Ishikawa (cell line): ENCODE results near the gene PSMG4.

ENCODE experiments used
- CEBPB ChIP-seq: IDR thresholded peaks from 2 replicates; pipeline ENCODE4 v1.6.1; 2012
- EGR1 ChIP-seq: IDR thresholded peaks from 2 replicates; pipeline ENCODE4 v1.6.1; 2012
- EP300 ChIP-seq: IDR thresholded peaks from 2 replicates; pipeline ENCODE4 v1.6.1; 2012; ENCODE audit warnings: borderline replicate concordance
- FOXM1 ChIP-seq: IDR thresholded peaks from 2 replicates; pipeline ENCODE4 v1.6.1; 2012; ENCODE audit warnings: low read depth, borderline replicate concordance
- RAD21 ChIP-seq: IDR thresholded peaks from 2 replicates; pipeline ENCODE4 v1.6.1; 2012; ENCODE audit warnings: low read depth
- TAF1 ChIP-seq: IDR thresholded peaks from 2 replicates; pipeline ENCODE4 v1.6.1; 2012; ENCODE audit warnings: low read depth, mild to moderate bottlenecking
- TCF12 ChIP-seq: IDR thresholded peaks from 2 replicates; pipeline ENCODE4 v1.6.1; 2012; ENCODE audit warnings: low read depth
- TEAD4 ChIP-seq: IDR thresholded peaks from 2 replicates; pipeline ENCODE4 v1.6.1; 2012
- USF1 ChIP-seq: IDR thresholded peaks from 2 replicates; pipeline ENCODE4 v1.6.1; 2012
- TF ChIP-seq, protein P1 (sequence below): IDR thresholded peaks from 2 replicates; pipeline ENCODE4 v1.6.1; 2012; ENCODE audit warnings: low read depth, mild to moderate bottlenecking
- TF ChIP-seq, protein P2 (sequence below): IDR thresholded peaks from 2 replicates; pipeline ENCODE4 v1.6.1; 2012

Gene PSMG4

DNA sequence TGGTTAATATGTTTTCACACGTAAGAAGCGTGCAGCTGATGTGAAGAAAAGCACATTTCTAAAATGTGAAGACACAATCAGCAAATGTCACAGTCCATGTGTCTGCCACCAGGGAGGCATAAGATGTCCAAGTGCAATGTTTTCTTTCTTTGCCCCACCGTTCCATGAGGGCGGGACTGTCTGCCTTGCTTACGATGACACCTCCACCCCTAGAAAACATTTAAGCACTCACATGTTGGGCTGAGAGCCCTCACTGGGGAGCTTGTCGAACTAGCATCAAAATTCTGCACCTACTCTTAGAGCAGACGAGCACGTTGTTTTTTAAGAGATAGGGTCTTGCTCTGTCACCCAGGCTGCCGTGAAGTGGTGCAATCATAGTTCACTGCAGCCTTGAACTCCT lies 57.6 kb downstream of the PSMG4 start:
- TF ChIP-seq CEBPB (no peak), TCF12 (no peak), TAF1 (no peak), EGR1 (no peak), USF1 (no peak), TEAD4 (no peak), FOXM1 (no peak), EP300 (no peak)
- TF ChIP-seq, protein P1, sequence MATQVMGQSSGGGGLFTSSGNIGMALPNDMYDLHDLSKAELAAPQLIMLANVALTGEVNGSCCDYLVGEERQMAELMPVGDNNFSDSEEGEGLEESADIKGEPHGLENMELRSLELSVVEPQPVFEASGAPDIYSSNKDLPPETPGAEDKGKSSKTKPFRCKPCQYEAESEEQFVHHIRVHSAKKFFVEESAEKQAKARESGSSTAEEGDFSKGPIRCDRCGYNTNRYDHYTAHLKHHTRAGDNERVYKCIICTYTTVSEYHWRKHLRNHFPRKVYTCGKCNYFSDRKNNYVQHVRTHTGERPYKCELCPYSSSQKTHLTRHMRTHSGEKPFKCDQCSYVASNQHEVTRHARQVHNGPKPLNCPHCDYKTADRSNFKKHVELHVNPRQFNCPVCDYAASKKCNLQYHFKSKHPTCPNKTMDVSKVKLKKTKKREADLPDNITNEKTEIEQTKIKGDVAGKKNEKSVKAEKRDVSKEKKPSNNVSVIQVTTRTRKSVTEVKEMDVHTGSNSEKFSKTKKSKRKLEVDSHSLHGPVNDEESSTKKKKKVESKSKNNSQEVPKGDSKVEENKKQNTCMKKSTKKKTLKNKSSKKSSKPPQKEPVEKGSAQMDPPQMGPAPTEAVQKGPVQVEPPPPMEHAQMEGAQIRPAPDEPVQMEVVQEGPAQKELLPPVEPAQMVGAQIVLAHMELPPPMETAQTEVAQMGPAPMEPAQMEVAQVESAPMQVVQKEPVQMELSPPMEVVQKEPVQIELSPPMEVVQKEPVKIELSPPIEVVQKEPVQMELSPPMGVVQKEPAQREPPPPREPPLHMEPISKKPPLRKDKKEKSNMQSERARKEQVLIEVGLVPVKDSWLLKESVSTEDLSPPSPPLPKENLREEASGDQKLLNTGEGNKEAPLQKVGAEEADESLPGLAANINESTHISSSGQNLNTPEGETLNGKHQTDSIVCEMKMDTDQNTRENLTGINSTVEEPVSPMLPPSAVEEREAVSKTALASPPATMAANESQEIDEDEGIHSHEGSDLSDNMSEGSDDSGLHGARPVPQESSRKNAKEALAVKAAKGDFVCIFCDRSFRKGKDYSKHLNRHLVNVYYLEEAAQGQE, result no peak
- TF ChIP-seq, protein P2, sequence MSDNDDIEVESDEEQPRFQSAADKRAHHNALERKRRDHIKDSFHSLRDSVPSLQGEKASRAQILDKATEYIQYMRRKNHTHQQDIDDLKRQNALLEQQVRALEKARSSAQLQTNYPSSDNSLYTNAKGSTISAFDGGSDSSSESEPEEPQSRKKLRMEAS, result no peak

GRCh38 chr6:3316818-3317217 lies 58.1 kb downstream of the PSMG4 start:
- TF ChIP-seq FOXM1 (no peak), RAD21 (no peak)
- TF ChIP-seq, protein P2, result no peak
